GM12878 (cell line): ENCODE results near the gene TRUB1. TPM values are rescaled to one million over a fixed set of nuclear protein-coding genes. Genes with fewer than 3 reads are reported as not detected.

Experiments used
- ATAC-seq: fragments of 200-7000 bp; cut with Tn5 transposase; 3 replicates; pipeline ENCODE4 v1.9.1; 2020; ENCODE audit warnings: mild to moderate bottlenecking, moderate library complexity
- BruUV-seq: library from RNA; stranded (reverse); fragments of 400-500 nt; replicated peaks from 2 replicates; lab custom pipeline; 2021; lab: Mats Ljungman, UMichigan
- CTCF ChIA-PET: fragments of 300-600 bp; sonication (Branson Sonifier 250); formaldehyde crosslinking; extraction: SDS; loops from one replicate; lab custom pipeline; 2021; ENCODE audit warnings: inconsistent platforms; lab: Yijun Ruan, JAX
- POLR2A ChIA-PET: fragments of 350-600 bp; formaldehyde crosslinking; extraction: SDS; loops from one replicate; lab custom pipeline; 2021; ENCODE audit warnings: inconsistent platforms; lab: Charles Lee
- RAD21 ChIA-PET: fragments of 300-600 bp; sonication (Branson Sonifier 250); formaldehyde crosslinking; loops from one replicate; lab custom pipeline; 2023; ENCODE audit warnings: antibody characterized with exemption; ENCODE audit not compliant: unreplicated experiment; lab: Charles Lee
- SMC1A ChIA-PET: fragments of 300-600 bp; sonication (Branson Sonifier 250); formaldehyde crosslinking; loops from one replicate; lab custom pipeline; 2023; ENCODE audit not compliant: unreplicated experiment, uncharacterized antibody; lab: Charles Lee
- DNase-seq: peaks from one replicate; pipeline ENCODE4 v3.0.0-alpha.2; 2011; ENCODE audit warnings: low read depth, low spot score
- FAIRE-seq: peaks from 3 replicates; lab custom pipeline; 2011; peaks lifted over from hg19 to GRCh38; lab: Jason Lieb, UNC
- H2AFZ ChIP-seq: 2 replicates; pipeline ENCODE4 v1.6.0; 2011; ENCODE audit warnings: low read depth, low read length, control low read depth; ENCODE audit not compliant: control insufficient read depth
- H3K27ac ChIP-seq: 2 replicates; pipeline ENCODE4 v1.5.1; 2011; ENCODE audit warnings: control low read depth; ENCODE audit not compliant: control insufficient read depth, insufficient read depth
- H3K27me3 ChIP-seq, 2 experiments: replicated peaks in 1 of 2; 2 replicates each; pipeline versions ENCODE4 v1.6.0 to v1.6.1; 2011; ENCODE audit warnings: low read length in 1 of 2; ENCODE audit not compliant: control insufficient read depth in 2 of 2, insufficient read depth in 2 of 2
- H3K36me3 ChIP-seq, 2 experiments: 2 replicates each; pipeline ENCODE4 v1.5.1; 2011; ENCODE audit warnings: low read length in 1 of 2; ENCODE audit not compliant: control insufficient read depth in 2 of 2, insufficient read depth in 2 of 2
- H3K4me1 ChIP-seq: 2 replicates; pipeline ENCODE4 v1.6.1; 2011; ENCODE audit warnings: mild to moderate bottlenecking, low read length, moderate library complexity, mixed read lengths; ENCODE audit not compliant: control insufficient read depth, insufficient read depth
- H3K4me2 ChIP-seq: 2 replicates; pipeline ENCODE4 v1.6.0; 2011; ENCODE audit warnings: control low read depth; ENCODE audit not compliant: control insufficient read depth, insufficient read depth
- H3K4me3 ChIP-seq: fragments of 200-600 bp; sonication (generic); 2 replicates; pipeline ENCODE4 v1.5.1; 2016
- H3K79me2 ChIP-seq: 2 replicates; pipeline ENCODE4 v1.6.0; 2011; ENCODE audit warnings: low read length; ENCODE audit not compliant: control insufficient read depth, insufficient read depth
- H3K9ac ChIP-seq: 2 replicates; pipeline ENCODE4 v1.8.0; 2011; ENCODE audit warnings: low read length, control low read depth, mixed read lengths; ENCODE audit not compliant: control insufficient read depth, insufficient read depth
- H3K9me3 ChIP-seq: replicated peaks from 3 replicates; pipeline ENCODE4 v1.5.1; 2011; ENCODE audit warnings: mild to moderate bottlenecking, low read length; ENCODE audit not compliant: control insufficient read depth, insufficient read depth
- H4K20me1 ChIP-seq: 2 replicates; pipeline ENCODE4 v1.6.0; 2011; ENCODE audit not compliant: control insufficient read depth, insufficient read depth
- DPF2 ChIP-seq: fragments of 450-650 bp; IDR thresholded peaks from 2 replicates; pipeline ENCODE4 v1.6.1; 2017; ENCODE audit warnings: mild to moderate bottlenecking
- JUNB ChIP-seq: IDR thresholded peaks from 2 replicates; pipeline ENCODE4 v1.6.1; 2016; ENCODE audit warnings: antibody characterized with exemption, mild to moderate bottlenecking
- KAT2A ChIP-seq: conservative IDR thresholded peaks from 2 replicates; pipeline ENCODE4 v1.6.1; 2011; ENCODE audit warnings: low read depth, low read length; ENCODE audit not compliant: control insufficient read depth
- MYB ChIP-seq: fragments of 150-350 bp; IDR thresholded peaks from 2 replicates; pipeline ENCODE4 v1.6.1; 2014; ENCODE audit warnings: mild to moderate bottlenecking, low read depth, low read length, borderline replicate concordance
- NR2C1 ChIP-seq: fragments of 450-650 bp; IDR thresholded peaks from 2 replicates; pipeline ENCODE4 v1.6.1; 2017; ENCODE audit warnings: antibody characterized with exemption, mild to moderate bottlenecking, moderate library complexity
- PAX5 ChIP-seq: IDR thresholded peaks from 2 replicates; pipeline ENCODE4 v1.6.1; 2011; ENCODE audit warnings: low read depth, low read length, borderline replicate concordance
- PKNOX1 ChIP-seq: fragments of 450-650 bp; IDR thresholded peaks from 2 replicates; pipeline ENCODE4 v1.6.1; 2016; ENCODE audit warnings: mild to moderate bottlenecking
- PRDM15 ChIP-seq: fragments of 450-650 bp; formaldehyde crosslinking; IDR thresholded peaks from 2 replicates; pipeline ENCODE4 v1.4.0; 2020; ENCODE audit warnings: mild to moderate bottlenecking, moderate library complexity
- RAD51 ChIP-seq: fragments of 450-650 bp; IDR thresholded peaks from 2 replicates; pipeline ENCODE4 v1.6.1; 2016; ENCODE audit warnings: moderate library complexity, mild to moderate bottlenecking, inconsistent platforms
- TARDBP ChIP-seq: IDR thresholded peaks from 2 replicates; pipeline ENCODE4 v1.6.1; 2016; ENCODE audit warnings: borderline replicate concordance
- USF1 ChIP-seq: IDR thresholded peaks from 2 replicates; pipeline ENCODE4 v1.6.1; 2011; ENCODE audit warnings: borderline replicate concordance, low read depth, mild to moderate bottlenecking, moderate library complexity, mixed read lengths, low read length; ENCODE audit not compliant: insufficient read depth; ENCODE audit errors: extremely low read length
- ZNF384 ChIP-seq: IDR thresholded peaks from 2 replicates; pipeline ENCODE4 v1.6.1; 2012; ENCODE audit warnings: low read depth, mild to moderate bottlenecking, low read length, improper control_type of control experiment, borderline replicate concordance
- WGBS: methylation state at CpG from one replicate; pipeline ENCODE4 v1.1.6; 2016; ENCODE audit warnings: low lambda C conversion rate; ENCODE audit not compliant: insufficient replicate concordance, insufficient coverage; ENCODE audit errors: missing lambda C conversion rate; 5-methylcytosine and 5-hydroxymethylcytosine counted together
- in situ Hi-C: fragments of 300-500 bp; cut with MboI; formaldehyde crosslinking; loops from 9 replicates; pipeline ENCODE4 v1.14.3; 2018; ENCODE audit warnings: mixed read lengths
- intact Hi-C: fragments of 100-400 bp; cut with micrococcal nuclease; formaldehyde crosslinking; loops from one replicate; pipeline ENCODE4 v1.14.2; 2022; ENCODE audit not compliant: unreplicated experiment
- polyA plus RNA-seq, 11 experiments: library from polyadenylated mRNA; depleted of rRNA in 4 of 11; unstranded in 6 of 11; stranded (reverse) in 5 of 11; fragments of >200 nt; fragmentation: Nextera tagmentation in 4 of 11; fragmentation: Illumina TruSeq in 1 of 11; extraction: Ambion mirVana in 4 of 11; extraction: Trizol in 1 of 11; gene quantifications; 1 replicate in 1 of 11; 2 replicates in 10 of 11; pipeline versions ENCODE4 v1.2.1 to v1.2.3, GENCODE V29; 2011 to 2016; ENCODE audit warnings: inconsistent platforms in 2 of 11, missing spikeins in 2 of 11, low read depth in 1 of 11
- total RNA-seq, 4 experiments: library from RNA; depleted of rRNA in 3 of 4; stranded (reverse); fragments of >200 nt in 3 of 4; fragmentation: Illumina TruSeq in 1 of 4; extraction: Trizol in 1 of 4; gene quantifications; 2 replicates each; pipeline versions ENCODE4 v1.2.1 to v1.2.3, GENCODE V29; 2013 to 2021

TRUB1 gene
- total and polyA plus RNA-seq, 10 of the 15 experiments (the other 5 are each of a cell fraction or from before 2014, with no cell fraction given), result 8.1 to 24.0 (median 15.9) TPM

GRCh38 chr10:114916653-114917052, 21.3 kb upstream of the TRUB1 start:
- DNase-seq, result no peak
- ChIA-PET SMC1A (no interaction called here), RAD21 (no interaction called here), POLR2A (no interaction called here), CTCF (no interaction called here)
- Histone ChIP-seq H3K79me2 (no peaks in the 10 kb centered on the region), H4K20me1 (no peaks in the 10 kb centered on the region), H3K36me3 (no peaks in the 10 kb centered on the region), H3K9me3 (no peaks in the 10 kb centered on the region), H3K4me3 (no peak overlapping the region), H3K4me2 (no peak overlapping the region), H3K27me3 (no peaks in the 10 kb centered on the region), H3K9ac (no peak overlapping the region), H3K4me1 (peaks cover 3% of the 10 kb centered on the region; the same call in 1 of the 2 replicates), H3K27ac (no peak overlapping the region), H2AFZ (no peak overlapping the region)
- in situ Hi-C loops, result no loop called here
- WGBS, result 72% methylated on average over 10 of the region's 10 CpGs
- no peak for ATAC-seq
- TF ChIP-seq PKNOX1 (no peak), JUNB (no peak), TARDBP (no peak), DPF2 (no peak), PRDM15 (CRISPR knock-in tag) (no peak), MYB (no peak), RAD51 (no peak), ZNF384 (no peak), USF1 (no peak), NR2C1 (no peak), PAX5 (no peak), KAT2A (no peak)
- FAIRE-seq, result no peak
- intact Hi-C loops, result no loop called here
- BruUV-seq, result no TSS peak
